Testis (tissue), 2 donors: Measurements from ENCODE around the gene PRDM2.

ENCODE experiments used
- POLR2A ChIP-seq: fragments of 450-650 bp; IDR thresholded peaks from one replicate; pipeline ENCODE4 v1.6.1; 2017; ENCODE audit warnings: antibody characterized with exemption, mild to moderate bottlenecking, moderate library complexity
- TF ChIP-seq, protein P1 (sequence below), 3 experiments: fragments of 450-650 bp in 2 of 3; fragments of 200-600 bp in 1 of 3; sonication (generic) in 1 of 3; IDR thresholded peaks; one replicate each; pipeline ENCODE4 v1.5.1; 2016 to 2019; ENCODE audit warnings: antibody characterized with exemption in 3 of 3, mild to moderate bottlenecking in 2 of 3, moderate library complexity in 1 of 3

DNA sequence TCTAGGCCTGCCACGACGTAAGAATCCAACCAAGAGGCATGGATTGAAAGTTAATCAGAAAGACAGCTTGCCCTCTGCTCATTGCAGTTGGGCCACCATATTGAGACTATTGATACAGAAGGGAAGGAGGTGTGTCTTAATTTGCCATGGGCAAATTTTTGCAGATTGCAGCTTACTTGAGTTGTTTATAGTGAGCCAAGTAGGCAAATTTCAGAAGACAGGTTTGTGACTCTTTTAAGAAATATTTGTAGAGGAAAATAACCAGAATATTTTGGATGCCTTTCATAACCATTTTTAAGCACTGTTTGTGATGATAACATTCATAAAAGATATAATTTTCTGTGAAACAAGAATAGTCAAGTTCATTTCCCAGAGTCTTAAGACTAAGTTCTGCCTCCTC, 74.1 kb downstream of the PRDM2 start:
- TF ChIP-seq, protein P1, sequence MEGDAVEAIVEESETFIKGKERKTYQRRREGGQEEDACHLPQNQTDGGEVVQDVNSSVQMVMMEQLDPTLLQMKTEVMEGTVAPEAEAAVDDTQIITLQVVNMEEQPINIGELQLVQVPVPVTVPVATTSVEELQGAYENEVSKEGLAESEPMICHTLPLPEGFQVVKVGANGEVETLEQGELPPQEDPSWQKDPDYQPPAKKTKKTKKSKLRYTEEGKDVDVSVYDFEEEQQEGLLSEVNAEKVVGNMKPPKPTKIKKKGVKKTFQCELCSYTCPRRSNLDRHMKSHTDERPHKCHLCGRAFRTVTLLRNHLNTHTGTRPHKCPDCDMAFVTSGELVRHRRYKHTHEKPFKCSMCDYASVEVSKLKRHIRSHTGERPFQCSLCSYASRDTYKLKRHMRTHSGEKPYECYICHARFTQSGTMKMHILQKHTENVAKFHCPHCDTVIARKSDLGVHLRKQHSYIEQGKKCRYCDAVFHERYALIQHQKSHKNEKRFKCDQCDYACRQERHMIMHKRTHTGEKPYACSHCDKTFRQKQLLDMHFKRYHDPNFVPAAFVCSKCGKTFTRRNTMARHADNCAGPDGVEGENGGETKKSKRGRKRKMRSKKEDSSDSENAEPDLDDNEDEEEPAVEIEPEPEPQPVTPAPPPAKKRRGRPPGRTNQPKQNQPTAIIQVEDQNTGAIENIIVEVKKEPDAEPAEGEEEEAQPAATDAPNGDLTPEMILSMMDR (IDR thresholded peaks at IDR 0.05), result no peak
- TF ChIP-seq POLR2A, result no peak
